ENCODE data around the gene CACNB2.

The CACNB2 gene

GRCh38 chr10:18399158-18399557, 258.9 kb downstream of the CACNB2 start:
- TF ChIP-seq EZH2phosphoT487 (IDR thresholded peaks at IDR 0.05; ENCODE audit: low read depth) (no peak), CTCF (IDR thresholded peaks at IDR 0.05; ENCODE audit: low read depth, low read length) (no peak)
- H4K20me1 ChIP-seq (ENCODE audit: insufficient read depth, low read length) = no peaks in the 10 kb centered on the region
- peak overlapping the region; percentile 87; the same call in 1 of the 2 replicates for H3K4me3 ChIP-seq (ENCODE audit: low read length)
- H3K4me1 ChIP-seq (ENCODE audit: low read length) = peaks cover 29% of the 10 kb centered on the region
- peaks cover 9% of the 10 kb centered on the region; the same call in 1 of the 2 replicates for H3K27me3 ChIP-seq (ENCODE audit: low read depth, low read length)
- H2AFZ ChIP-seq (ENCODE audit: low read depth, low read length) = no peak overlapping the region
- peak overlapping the region; percentile 64; the same call in 1 of the 2 replicates for H3K27ac ChIP-seq (ENCODE audit: low read length)
- no peaks in the 10 kb centered on the region for H3K79me2 ChIP-seq (ENCODE audit: low read length)
- no peaks in the 10 kb centered on the region for H3K36me3 ChIP-seq (replicated peaks; ENCODE audit: low read depth, low read length)
- no peak overlapping the region for H3K9ac ChIP-seq (ENCODE audit: low read length)
- peak overlapping the region; percentile 96 for H3K4me2 ChIP-seq (ENCODE audit: low read length)
- H3K9me3 ChIP-seq (ENCODE audit: insufficient read depth, low read length) = no peaks in the 10 kb centered on the region

GRCh38 chr10:18400201-18400905, 260.1 kb downstream of the CACNB2 start:
- Histone ChIP-seq H3K4me1 (ENCODE audit: low read length) (peaks cover 34% of the 10 kb centered on the region), H4K20me1 (ENCODE audit: insufficient read depth, low read length) (no peaks in the 10 kb centered on the region), H3K4me3 (ENCODE audit: low read length) (peak overlapping the region; percentile 87), H3K79me2 (ENCODE audit: low read length) (no peaks in the 10 kb centered on the region), H3K27ac (ENCODE audit: low read length) (peak overlapping the region; percentile 64; the same call in 1 of the 2 replicates), H3K4me2 (ENCODE audit: low read length) (peak overlapping the region; percentile 96), H3K9ac (ENCODE audit: low read length) (peak overlapping the region; percentile 66), H3K27me3 (ENCODE audit: low read depth, low read length) (peaks cover 9% of the 10 kb centered on the region; the same call in 1 of the 2 replicates), H2AFZ (ENCODE audit: low read depth, low read length) (peak overlapping the region; percentile 69), H3K9me3 (ENCODE audit: insufficient read depth, low read length) (no peaks in the 10 kb centered on the region), H3K36me3 (replicated peaks; ENCODE audit: low read depth, low read length) (no peaks in the 10 kb centered on the region)
- TF ChIP-seq EZH2phosphoT487 (IDR thresholded peaks at IDR 0.05; ENCODE audit: low read depth) (no peak), CTCF (IDR thresholded peaks at IDR 0.05; ENCODE audit: low read depth, low read length) (no peak)

GRCh38 chr10:18400906-18401245, 260.7 kb downstream of the CACNB2 start:
- Histone ChIP-seq H3K27me3 (ENCODE audit: low read depth, low read length) (peaks cover 9% of the 10 kb centered on the region; the same call in 1 of the 2 replicates), H3K4me1 (ENCODE audit: low read length) (peaks cover 34% of the 10 kb centered on the region), H3K36me3 (replicated peaks; ENCODE audit: low read depth, low read length) (no peaks in the 10 kb centered on the region), H3K9ac (ENCODE audit: low read length) (peak overlapping the region; percentile 66), H3K79me2 (ENCODE audit: low read length) (no peaks in the 10 kb centered on the region), H3K9me3 (ENCODE audit: insufficient read depth, low read length) (no peaks in the 10 kb centered on the region), H3K4me3 (ENCODE audit: low read length) (peak overlapping the region; percentile 87), H4K20me1 (ENCODE audit: insufficient read depth, low read length) (no peaks in the 10 kb centered on the region), H3K27ac (ENCODE audit: low read length) (peak overlapping the region; percentile 64; the same call in 1 of the 2 replicates), H2AFZ (ENCODE audit: low read depth, low read length) (peak overlapping the region; percentile 69), H3K4me2 (ENCODE audit: low read length) (peak overlapping the region; percentile 96)
- TF ChIP-seq CTCF (IDR thresholded peaks at IDR 0.05; ENCODE audit: low read depth, low read length) (no peak), EZH2phosphoT487 (IDR thresholded peaks at IDR 0.05; ENCODE audit: low read depth) (no peak)

- peak overlapping the region; percentile 87 for H3K4me3 ChIP-seq (ENCODE audit: low read length)
- H3K79me2 ChIP-seq (ENCODE audit: low read length) = no peaks in the 10 kb centered on the region
- H3K9me3 ChIP-seq (ENCODE audit: insufficient read depth, low read length) = no peaks in the 10 kb centered on the region
- H3K36me3 ChIP-seq (replicated peaks; ENCODE audit: low read depth, low read length) = no peaks in the 10 kb centered on the region
- H3K9ac ChIP-seq (ENCODE audit: low read length) = peak overlapping the region; percentile 66; the same call in 1 of the 2 replicates
- H4K20me1 ChIP-seq (ENCODE audit: insufficient read depth, low read length) = no peaks in the 10 kb centered on the region
- H3K4me2 ChIP-seq (ENCODE audit: low read length) = peak overlapping the region; percentile 96
- TF ChIP-seq CTCF (IDR thresholded peaks at IDR 0.05; ENCODE audit: low read depth, low read length) (no peak), EZH2phosphoT487 (IDR thresholded peaks at IDR 0.05; ENCODE audit: low read depth) (no peak)
- peak overlapping the region; percentile 69; the same call in 1 of the 2 replicates for H2AFZ ChIP-seq (ENCODE audit: low read depth, low read length)
- H3K27me3 ChIP-seq (ENCODE audit: low read depth, low read length) = peaks cover 9% of the 10 kb centered on the region; the same call in 1 of the 2 replicates
- H3K4me1 ChIP-seq (ENCODE audit: low read length) = peaks cover 34% of the 10 kb centered on the region
- no peak overlapping the region for H3K27ac ChIP-seq (ENCODE audit: low read length)
Measured at GRCh38 chr10:18401416-18402195, 261.4 kb downstream of the CACNB2 start.
